Right lobe of liver (tissue), 4 donors: ENCODE data around the gene EMP1.

Experiments
- POLR2A ChIP-seq: fragments of 450-650 bp; IDR thresholded peaks from one replicate; pipeline ENCODE4 v1.6.1; 2017; ENCODE audit warnings: antibody characterized with exemption, mild to moderate bottlenecking
- TF ChIP-seq, protein P1 (sequence below), 4 donors: fragments of 200-600 bp in 3 of 4; fragments of 450-650 bp in 1 of 4; IDR thresholded peaks; one replicate each; pipeline versions ENCODE4 v1.5.1 to v1.8.0; 2016 to 2022; ENCODE audit warnings: antibody characterized with exemption in 4 of 4, mild to moderate bottlenecking in 2 of 4
- donor health status: DM: no; HTN: no; CAD: no.
- donor health status: DM: no; HTN: no; CAD: no.
- donor health status: DM: no; HTN: yes; CAD: no.

DNA sequence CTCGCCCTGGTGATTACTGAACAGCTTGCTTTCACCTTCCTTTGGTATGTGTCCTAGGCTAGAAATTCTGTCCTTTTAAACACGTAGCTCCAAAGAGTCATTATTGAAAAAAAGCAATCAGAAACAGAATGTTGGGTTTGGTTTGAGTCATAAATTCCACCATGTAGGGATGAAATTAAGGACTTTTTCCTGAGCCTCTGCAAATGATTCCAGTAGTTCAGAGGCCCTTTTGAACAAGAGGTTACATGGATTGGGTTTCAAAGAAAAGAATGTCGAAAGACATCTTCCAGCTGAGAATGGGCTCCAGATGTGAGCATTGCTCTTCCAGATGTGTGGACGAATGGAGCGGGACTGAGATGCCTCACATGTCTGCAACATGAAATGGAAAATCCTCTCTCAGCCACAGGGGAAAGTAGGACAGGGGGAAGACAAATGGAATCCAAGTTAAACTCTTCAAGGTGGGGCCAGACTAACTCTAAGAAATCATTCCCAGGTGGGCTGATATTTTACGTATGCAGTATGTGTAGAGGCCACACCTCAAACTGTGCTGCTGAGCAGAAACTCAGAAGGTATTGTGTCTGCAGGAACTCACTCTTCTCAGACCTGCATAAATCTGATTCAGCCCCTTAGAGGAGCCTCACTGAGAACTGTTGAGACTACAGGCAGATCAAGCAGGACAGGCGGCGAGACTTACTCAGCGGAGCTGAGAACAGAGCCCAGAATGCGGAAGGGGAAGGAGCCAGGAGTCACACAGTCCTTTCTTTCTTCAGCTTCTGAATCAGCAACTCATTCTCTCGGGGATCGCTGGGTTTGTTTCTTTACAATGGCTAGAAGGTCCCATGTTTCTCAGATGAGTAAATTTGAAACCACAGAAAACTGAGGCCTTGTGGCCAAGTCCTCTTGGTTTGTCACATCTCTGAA, 23.3 kb upstream of the EMP1 start:
- TF ChIP-seq, protein P1, sequence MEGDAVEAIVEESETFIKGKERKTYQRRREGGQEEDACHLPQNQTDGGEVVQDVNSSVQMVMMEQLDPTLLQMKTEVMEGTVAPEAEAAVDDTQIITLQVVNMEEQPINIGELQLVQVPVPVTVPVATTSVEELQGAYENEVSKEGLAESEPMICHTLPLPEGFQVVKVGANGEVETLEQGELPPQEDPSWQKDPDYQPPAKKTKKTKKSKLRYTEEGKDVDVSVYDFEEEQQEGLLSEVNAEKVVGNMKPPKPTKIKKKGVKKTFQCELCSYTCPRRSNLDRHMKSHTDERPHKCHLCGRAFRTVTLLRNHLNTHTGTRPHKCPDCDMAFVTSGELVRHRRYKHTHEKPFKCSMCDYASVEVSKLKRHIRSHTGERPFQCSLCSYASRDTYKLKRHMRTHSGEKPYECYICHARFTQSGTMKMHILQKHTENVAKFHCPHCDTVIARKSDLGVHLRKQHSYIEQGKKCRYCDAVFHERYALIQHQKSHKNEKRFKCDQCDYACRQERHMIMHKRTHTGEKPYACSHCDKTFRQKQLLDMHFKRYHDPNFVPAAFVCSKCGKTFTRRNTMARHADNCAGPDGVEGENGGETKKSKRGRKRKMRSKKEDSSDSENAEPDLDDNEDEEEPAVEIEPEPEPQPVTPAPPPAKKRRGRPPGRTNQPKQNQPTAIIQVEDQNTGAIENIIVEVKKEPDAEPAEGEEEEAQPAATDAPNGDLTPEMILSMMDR (IDR thresholded peaks at IDR 0.05), result no peak
- TF ChIP-seq POLR2A, result no peak
